Muscle of back (tissue), 13 donors: ENCODE results near the gene FSTL1. TPM values are rescaled to one million over a fixed set of nuclear protein-coding genes. Genes with fewer than 3 reads are reported as not detected.

Source experiments
- DNase-seq, 3 donors: peaks; one replicate each; pipeline versions ENCODE4 v3.0.0 to v3.0.0-alpha.2; 2013
- long read RNA-seq, 9 donors: transcript quantifications; one replicate each; lab custom pipeline, GENCODE V29; 2026
- polyA plus RNA-seq, 10 donors: library from polyadenylated mRNA; unstranded; fragments of 120-200 nt; gene quantifications; one replicate each; pipeline ENCODE4 v1.2.1, GENCODE V29; 2013; ENCODE audit not compliant: insufficient read length in 10 of 10

Gene FSTL1, protein sequence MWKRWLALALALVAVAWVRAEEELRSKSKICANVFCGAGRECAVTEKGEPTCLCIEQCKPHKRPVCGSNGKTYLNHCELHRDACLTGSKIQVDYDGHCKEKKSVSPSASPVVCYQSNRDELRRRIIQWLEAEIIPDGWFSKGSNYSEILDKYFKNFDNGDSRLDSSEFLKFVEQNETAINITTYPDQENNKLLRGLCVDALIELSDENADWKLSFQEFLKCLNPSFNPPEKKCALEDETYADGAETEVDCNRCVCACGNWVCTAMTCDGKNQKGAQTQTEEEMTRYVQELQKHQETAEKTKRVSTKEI
- polyA plus RNA-seq: 1,000 to 10,000 TPM in 3 of 10 donors, 100 to 1,000 TPM in 7; 611 to 1,193 (median 791) TPM
- long read RNA-seq, donor 1, full-length matches to known transcripts: 156 of 212 reads
- long read RNA-seq, donor 1, partial matches to known transcripts: 42 of 212 reads
- long read RNA-seq, donor 1, other reads (novel, unspliced or antisense): 14 of 212 reads
- long read RNA-seq, donor 2, full-length matches to known transcripts: 95 of 129 reads
- long read RNA-seq, donor 2, partial matches to known transcripts: 12 of 129 reads
- long read RNA-seq, donor 2, other reads (novel, unspliced or antisense): 22 of 129 reads
- long read RNA-seq, donor 3: 0 reads
- long read RNA-seq, donor 4, full-length matches to known transcripts: 203 of 250 reads
- long read RNA-seq, donor 4, partial matches to known transcripts: 33 of 250 reads
- long read RNA-seq, donor 4, other reads (novel, unspliced or antisense): 14 of 250 reads
- long read RNA-seq, donor 5, full-length matches to known transcripts: 336 of 510 reads
- long read RNA-seq, donor 5, partial matches to known transcripts: 123 of 510 reads
- long read RNA-seq, donor 5, other reads (novel, unspliced or antisense): 51 of 510 reads
- long read RNA-seq, donor 6, full-length matches to known transcripts: 163 of 242 reads
- long read RNA-seq, donor 6, partial matches to known transcripts: 47 of 242 reads
- long read RNA-seq, donor 6, other reads (novel, unspliced or antisense): 32 of 242 reads
- long read RNA-seq, donor 7, full-length matches to known transcripts: 146 of 183 reads
- long read RNA-seq, donor 7, partial matches to known transcripts: 25 of 183 reads
- long read RNA-seq, donor 7, other reads (novel, unspliced or antisense): 12 of 183 reads
- long read RNA-seq, donor 8, full-length matches to known transcripts: 148 of 205 reads
- long read RNA-seq, donor 8, partial matches to known transcripts: 29 of 205 reads
- long read RNA-seq, donor 8, other reads (novel, unspliced or antisense): 28 of 205 reads
- long read RNA-seq, donor 9, full-length matches to known transcripts: 39 of 39 reads
- long read RNA-seq, donor 9, partial matches to known transcripts: 0 of 39 reads
- long read RNA-seq, donor 9, other reads (novel, unspliced or antisense): 0 of 39 reads

GRCh38 chr3:120450600-120451271 is at the start of gene FSTL1:
FSTL1 (minus strand) TSS chr3:120450992; CDS start chr3:120450746, 246 bp downstream.
- peak; percentile 73 to 95 (median 84) for DNase-seq

DNA sequence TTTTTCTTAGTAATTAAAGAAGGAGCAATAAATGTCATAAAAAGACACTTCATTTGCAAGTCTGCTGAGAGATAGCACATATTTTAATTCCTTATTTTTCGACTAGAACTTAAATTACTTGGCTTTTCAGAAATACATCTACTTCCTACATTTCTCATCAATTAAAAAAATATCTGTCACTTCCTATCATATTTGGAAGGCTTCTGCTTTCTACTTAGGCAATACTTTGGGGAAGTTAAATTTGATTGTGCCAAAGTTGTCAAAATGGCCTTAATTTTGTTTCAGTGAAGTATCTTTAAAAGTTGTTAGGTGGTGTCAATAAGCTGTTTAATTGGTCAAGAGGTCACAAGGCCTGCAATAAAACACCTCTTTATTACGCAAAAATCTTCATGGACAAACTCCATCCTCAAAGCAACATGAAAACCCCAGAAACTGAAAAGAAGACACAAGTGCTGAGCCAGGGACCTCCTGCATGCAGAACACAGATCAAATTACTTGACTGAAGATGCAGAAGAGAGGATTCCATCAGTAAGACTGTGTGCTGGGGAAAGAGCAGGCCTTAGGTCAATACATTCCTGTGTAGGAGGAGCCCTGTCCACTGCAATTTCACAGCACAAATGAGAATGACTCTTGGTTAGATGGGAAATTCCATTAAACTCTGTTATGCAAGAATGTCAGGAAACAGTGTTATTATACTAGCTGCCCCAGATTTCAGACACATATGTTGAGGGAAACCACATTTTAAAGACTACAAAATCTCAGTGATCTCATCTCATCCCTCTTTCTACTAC is 48.0 kb upstream of the FSTL1 start:
- peak; percentile 63 to 94 (median 80) for DNase-seq

- peak in 2 of 3 donors; percentile 44 to 59 for DNase-seq
These were observed 47.0 kb upstream of the FSTL1 start for GRCh38 chr3:120497818-120498217.

DNA sequence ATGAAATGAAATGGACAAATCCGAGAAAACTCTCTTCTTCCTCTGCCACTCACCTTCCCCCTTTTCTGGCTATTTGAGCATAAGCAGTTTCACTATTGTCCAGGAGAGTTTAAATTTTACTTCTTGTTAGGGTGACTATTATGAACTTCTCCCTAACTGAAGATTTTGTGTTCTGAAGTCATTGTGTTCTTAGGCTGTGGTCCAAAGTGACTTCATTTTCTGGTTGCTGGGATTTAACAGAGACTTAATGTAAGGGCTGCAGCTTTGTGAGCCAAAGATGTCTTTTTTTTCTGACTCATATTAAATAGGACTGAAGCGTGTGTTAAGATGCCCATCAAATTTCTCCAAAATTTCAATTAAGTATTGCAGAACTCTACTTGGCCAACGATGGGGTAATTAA is 46.5 kb upstream of the FSTL1 start:
- DNase-seq: peak; percentile 87 to 95 (median 92)

- DNase-seq: peak; percentile 29 to 75 (median 69)
These were observed 45.6 kb upstream of the FSTL1 start for GRCh38 chr3:120496278-120497002.

DNA sequence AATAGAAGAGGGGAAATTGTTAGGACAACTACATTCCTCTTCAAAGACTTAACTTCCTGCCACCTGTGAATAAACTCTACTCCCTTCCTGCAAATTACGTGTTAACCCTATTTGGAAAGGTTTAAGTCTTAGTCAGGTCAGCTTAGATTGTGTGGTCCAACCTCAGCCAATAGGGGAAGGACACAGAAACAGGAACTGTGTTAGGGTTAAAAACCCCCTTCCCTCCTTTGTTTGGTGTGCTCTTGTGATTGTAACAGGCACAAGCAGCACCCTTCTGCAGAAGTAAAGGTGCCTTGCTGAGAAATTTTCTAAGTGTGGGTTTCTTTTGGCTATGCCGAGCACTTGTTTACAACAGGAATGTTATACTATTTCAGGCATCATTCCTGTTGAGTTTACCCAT is 45.0 kb upstream of the FSTL1 start:
- no peak for DNase-seq

DNA sequence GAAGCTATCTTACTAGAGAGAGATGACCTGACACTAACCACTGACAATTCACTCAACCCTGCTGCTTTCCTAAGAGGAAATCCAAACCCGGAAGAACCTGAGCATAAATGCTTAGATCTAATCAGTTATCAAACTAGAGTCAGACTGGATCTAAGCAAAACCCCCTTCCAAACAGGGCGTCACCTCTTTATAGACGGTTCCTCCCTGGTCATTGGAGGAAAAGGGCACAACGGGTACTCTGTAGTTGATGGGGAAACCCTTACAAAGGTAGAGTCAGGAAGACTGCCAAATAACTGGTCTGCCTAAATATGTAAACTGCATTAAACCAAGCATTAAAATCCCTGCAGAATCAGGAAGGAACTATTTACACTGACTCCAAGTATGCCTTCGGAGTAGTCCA is 41.3 kb upstream of the FSTL1 start:
- DNase-seq: no peak

DNA sequence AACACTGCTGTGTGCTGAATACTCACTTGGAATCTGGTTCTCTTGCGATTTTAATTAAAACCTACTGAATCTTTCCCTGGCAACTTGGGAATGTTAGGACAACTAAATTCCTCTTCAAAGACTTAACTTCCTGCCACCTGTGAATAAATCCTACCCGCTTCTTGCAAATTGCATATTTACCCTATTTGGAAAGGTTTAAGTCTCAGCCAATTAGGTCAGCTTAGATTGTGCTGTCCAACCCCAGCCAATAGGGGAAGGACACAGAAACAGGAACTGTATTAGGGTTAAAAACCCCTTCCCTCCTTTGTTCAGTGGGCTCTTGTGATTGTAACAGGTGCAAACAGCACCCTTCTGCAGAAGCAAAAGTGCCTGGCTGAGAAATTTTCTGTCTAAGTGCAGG is 38.6 kb upstream of the FSTL1 start:
- DNase-seq: no peak

- no peak for DNase-seq
These were observed 37.5 kb upstream of the FSTL1 start for GRCh38 chr3:120488296-120488695.

DNA sequence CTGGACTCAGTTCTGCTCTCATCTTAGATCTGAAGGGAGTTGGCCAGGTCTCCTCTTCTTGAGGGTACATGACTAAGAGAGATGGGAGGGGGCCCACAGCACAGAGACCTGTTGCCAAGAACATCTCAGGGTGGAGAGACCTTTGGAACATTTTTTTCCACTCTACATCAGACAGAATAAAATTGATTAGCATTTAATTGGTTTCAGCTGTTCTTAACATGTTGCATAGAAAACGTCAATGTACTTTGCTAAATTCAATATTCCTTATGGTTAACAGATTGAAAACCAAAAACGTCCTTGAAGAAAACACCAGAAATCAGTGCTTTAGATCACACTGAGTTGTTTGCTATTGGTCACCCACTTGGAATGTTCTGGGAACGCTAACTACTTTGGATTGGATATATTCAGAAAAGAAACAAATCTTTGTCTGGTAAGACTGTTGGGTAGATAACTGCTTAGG is 36.4 kb upstream of the FSTL1 start:
- DNase-seq: peak; percentile 84 to 91 (median 86)

GRCh38 chr3:120481081-120481480 is 30.3 kb upstream of the FSTL1 start:
- no peak for DNase-seq

- no peak for DNase-seq
These were observed 27.0 kb upstream of the FSTL1 start for GRCh38 chr3:120477781-120478180.

DNA sequence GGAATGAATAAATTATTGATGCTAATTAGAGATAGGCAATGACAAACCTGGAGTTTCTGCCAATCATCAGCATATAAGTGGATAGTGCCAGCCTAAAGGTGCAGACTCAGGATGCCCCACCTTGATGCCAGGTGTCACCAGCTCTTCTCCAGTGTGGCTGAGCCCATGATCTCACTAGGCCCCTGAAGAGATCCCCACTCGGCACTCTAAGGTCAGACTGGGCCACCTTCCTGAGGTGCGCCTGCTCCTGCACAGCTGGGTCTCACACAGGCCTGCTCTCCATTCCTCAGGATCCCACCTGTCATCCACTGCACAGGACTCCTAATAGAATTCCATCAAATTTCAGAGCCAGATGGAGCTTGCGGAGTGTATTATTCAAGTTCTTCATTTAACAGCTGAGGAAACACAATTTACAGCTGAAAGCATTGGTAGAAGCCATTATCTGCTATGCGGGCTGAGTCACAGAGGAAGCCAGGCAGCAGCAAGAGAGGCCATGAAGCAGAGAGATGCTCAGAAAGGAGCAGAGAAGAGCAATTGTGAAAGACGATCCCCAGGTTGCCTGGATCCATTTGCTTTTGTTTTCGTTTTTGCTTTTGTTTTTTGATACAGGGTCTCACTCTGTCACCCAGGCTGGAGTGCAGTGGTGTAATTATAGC is 25.1 kb upstream of the FSTL1 start:
- DNase-seq: no peak

DNA sequence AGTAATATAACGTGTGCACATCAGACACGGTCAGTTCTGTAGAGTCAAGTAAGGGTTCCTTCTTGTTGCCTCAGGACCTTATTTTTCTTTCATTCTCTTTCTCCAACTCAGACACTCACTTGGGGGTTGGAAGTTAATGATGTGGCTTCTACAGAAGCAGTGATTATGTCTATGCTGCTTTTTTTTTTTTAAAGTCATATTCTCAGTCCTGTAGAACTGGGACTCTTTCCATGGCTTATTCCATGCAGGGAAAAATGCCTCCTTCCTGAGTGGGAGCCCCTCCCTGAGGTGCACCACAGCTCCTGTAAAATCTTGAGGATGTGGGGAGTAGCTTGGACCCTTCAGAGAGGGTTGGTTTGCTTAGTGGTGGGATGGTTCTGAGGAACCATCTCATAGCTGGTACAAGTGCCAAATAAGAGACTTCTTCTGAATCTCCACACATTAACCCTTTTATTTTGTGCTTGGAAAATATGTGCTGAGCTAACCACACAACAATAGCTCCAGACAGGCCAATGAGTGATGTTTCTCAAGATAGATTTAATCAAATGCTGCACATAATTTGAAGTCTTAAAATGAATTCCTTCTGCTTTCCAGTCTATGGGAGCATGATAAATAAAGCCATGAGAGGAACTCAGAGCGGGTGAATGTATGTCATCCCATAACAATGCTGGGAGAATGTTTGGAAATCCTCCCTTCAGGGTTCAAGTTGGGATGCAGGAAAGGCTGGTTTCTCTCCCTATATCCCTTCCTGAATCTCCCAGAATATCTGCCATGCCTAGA is 23.3 kb upstream of the FSTL1 start:
- DNase-seq: peak in 1 of 3 donors; percentile 71

DNA sequence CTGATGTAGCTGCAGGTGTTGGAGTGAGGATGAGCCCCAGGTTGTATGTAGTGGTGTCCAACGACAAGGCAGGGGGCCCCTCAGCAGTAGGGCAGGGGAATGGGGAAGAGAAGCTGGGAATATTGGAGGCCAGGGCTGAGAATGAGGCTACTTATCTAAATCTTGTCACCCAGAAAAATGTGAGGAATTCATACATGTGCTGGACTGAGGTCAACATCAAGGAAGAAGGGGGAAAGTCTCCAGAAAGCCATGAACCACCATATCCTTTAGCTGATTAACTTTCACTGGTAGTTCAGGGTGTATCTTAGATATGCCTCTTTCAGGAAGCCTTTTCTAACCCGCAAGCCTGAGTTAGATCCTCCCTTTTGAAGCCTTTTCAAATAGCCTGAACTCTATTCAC is 22.6 kb upstream of the FSTL1 start:
- no peak for DNase-seq

- no peak for DNase-seq
These were observed 21.5 kb upstream of the FSTL1 start for GRCh38 chr3:120472121-120472844.

DNA sequence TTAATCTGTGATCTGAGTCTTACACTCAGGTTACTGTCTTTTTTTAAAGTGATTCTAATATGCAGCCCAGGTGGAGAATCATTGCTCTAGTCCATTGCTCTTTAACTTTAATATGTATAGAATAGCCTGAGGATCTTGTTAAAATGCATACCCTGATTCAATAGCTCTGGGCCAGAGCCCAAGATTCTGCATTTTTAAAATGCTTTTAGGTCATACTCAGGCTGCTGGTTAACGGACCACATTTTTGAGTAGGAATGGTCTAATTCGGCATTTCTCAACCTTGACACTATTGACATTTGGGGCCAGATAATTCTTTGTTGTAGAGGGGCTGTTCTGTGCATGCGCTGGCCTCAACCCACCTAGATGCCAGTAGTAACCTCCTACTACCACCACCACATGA is 20.9 kb upstream of the FSTL1 start:
- no peak for DNase-seq
